ENCODE measurements around the gene EDEM3. TPM values are rescaled to one million over a fixed set of nuclear protein-coding genes. Genes with fewer than 3 reads are reported as not detected.

EDEM3 gene
- total and polyA plus RNA-seq, 2 of the 8 experiments (the other 6 are each of a cell fraction or from before 2014, with no cell fraction given) = 1.6 to 14.0 TPM

- 91% methylated on average over 9 of the region's 9 CpGs; no CpG with 5 or more reads in 1 of the 2 experiments for WGBS, 2 experiments (ENCODE audit: extremely low coverage in 1 of 2, insufficient coverage in 1 of 2, insufficient read length in 1 of 2, insufficient replicate concordance in 2 of 2, low coverage in 1 of 2, low lambda C conversion rate in 2 of 2, missing lambda C conversion rate in 1 of 2)
- Histone ChIP-seq H3K4ac (replicated peaks; ENCODE audit: insufficient read length, low read depth, low read length) (no peak overlapping the region), H2AFZ (ENCODE audit: low read length) (no peak overlapping the region), H2BK20ac (ENCODE audit: low read length) (no peak overlapping the region), H3K4me1 (replicated peaks in 1 of 4; ENCODE audit: control insufficient read depth in 3 of 4, insufficient read depth in 4 of 4, low read length in 3 of 4) (peaks cover 0 to 4% (median 0%) of the 10 kb centered on the region in 4 experiments; a peak in 1 of 7 replicates), H3K79me2 (ENCODE audit: control insufficient read depth in 1 of 2, insufficient read depth in 2 of 2, low read length in 2 of 2) (no peaks in the 10 kb centered on the region), H3K9ac (replicated peaks in 1 of 4; ENCODE audit: extremely low read depth in 1 of 4, low read depth in 3 of 4, low read length in 3 of 4) (no peak overlapping the region), H3K9me3 (ENCODE audit: insufficient read depth in 2 of 2, low read depth in 1 of 2, low read length in 1 of 2) (no peaks in the 10 kb centered on the region), H2BK15ac (ENCODE audit: low read length) (no peak overlapping the region), H3K36me3 (ENCODE audit: control insufficient read depth in 2 of 4, insufficient read depth in 4 of 4, low read length in 3 of 4) (no peaks in the 10 kb centered on the region), H3K27me3 (replicated peaks in 1 of 4; ENCODE audit: control insufficient read depth in 3 of 4, extremely low read depth in 1 of 4, insufficient read depth in 3 of 4, low read length in 3 of 4) (no peaks in the 10 kb centered on the region), H3K27ac (ENCODE audit: low read depth, low read length) (no peak overlapping the region), H3K79me1 (ENCODE audit: low read depth, low read length) (no peaks in the 10 kb centered on the region), H3K4me2 (ENCODE audit: insufficient read depth in 1 of 2, low read depth in 2 of 2, low read length in 2 of 2) (no peak overlapping the region), H3K18ac (ENCODE audit: extremely low read depth, low read length) (no peak overlapping the region), H2BK5ac (ENCODE audit: low read depth, low read length) (no peak overlapping the region), H3K23ac (ENCODE audit: insufficient read length) (no peak overlapping the region), H2BK120ac (replicated peaks; ENCODE audit: low read depth, low read length) (no peak overlapping the region), H2AK5ac (ENCODE audit: low read depth, low read length) (no peak overlapping the region), H3K56ac (replicated peaks; ENCODE audit: insufficient read length, low read depth, low read length) (no peak overlapping the region), H2BK12ac (ENCODE audit: low read depth, low read length) (no peak overlapping the region), H4K8ac (ENCODE audit: extremely low read depth, insufficient read depth, low read length) (no peak overlapping the region), H3K4me3 (ENCODE audit: extremely low read depth in 1 of 4, insufficient read depth in 2 of 4, low read depth in 3 of 4, low read length in 4 of 4) (no peak overlapping the region), H4K5ac (ENCODE audit: insufficient read length, low read depth, low read length) (no peak overlapping the region), H3K14ac (ENCODE audit: insufficient read length) (no peak overlapping the region), H3K23me2 (ENCODE audit: low read depth, low read length) (no peaks in the 10 kb centered on the region), H4K20me1 (replicated peaks in 1 of 2; ENCODE audit: control insufficient read depth in 1 of 2, insufficient read depth in 2 of 2, low read length in 2 of 2) (no peaks in the 10 kb centered on the region), H4K91ac (replicated peaks; ENCODE audit: insufficient read length, low read length) (no peak overlapping the region)
- CTCF ChIA-PET (ENCODE audit: partially characterized antibody) = interaction anchor here (0.6 kb wide), 1 partner anchor 175 kb away, joined by 3 read pairs; no protein-coding TSS in a partner anchor
- FAIRE-seq = no peak
- no peak for DNase-seq (ENCODE audit: low read depth in 1 of 2, low spot score in 2 of 2)
- POLR2A ChIA-PET (ENCODE audit: partially characterized antibody) = no interaction called here
- TF ChIP-seq CBX8 (IDR thresholded peaks at IDR 0.05; ENCODE audit: borderline replicate concordance, low read depth, low read length) = no peak
- no peak for TF ChIP-seq ASH2L (IDR thresholded peaks at IDR 0.05; ENCODE audit: low read length)
- TF ChIP-seq NANOG (IDR thresholded peaks at IDR 0.05; ENCODE audit: insufficient read depth, low read depth, low read length, poor library complexity, severe bottlenecking) = no peak
- TF ChIP-seq SRF (IDR thresholded peaks at IDR 0.05; ENCODE audit: low read depth, low read length) = no peak
- TF ChIP-seq POU5F1 (IDR thresholded peaks at IDR 0.05; ENCODE audit: low read depth, low read length) = no peak
- no peak for TF ChIP-seq SIN3A (conservative IDR thresholded peaks at IDR 0.05 in 1 of 2, IDR thresholded peaks at IDR 0.05 in 1 of 2; ENCODE audit: low read depth in 1 of 2, low read length in 2 of 2)
- TF ChIP-seq POLR2A (IDR thresholded peaks at IDR 0.05; ENCODE audit: control extremely low read depth in 1 of 2, low read depth in 2 of 2, low read length in 2 of 2) = no peak
- no peak for TF ChIP-seq YY1 (IDR thresholded peaks at IDR 0.05; ENCODE audit: low read depth, low read length)
- no peak for TF ChIP-seq MAFK (IDR thresholded peaks at IDR 0.05; ENCODE audit: low read depth, low read length)
- TF ChIP-seq RBBP5 (IDR thresholded peaks at IDR 0.05; ENCODE audit: borderline replicate concordance, low read depth, low read length) = no peak
- no peak for TF ChIP-seq TAF7 (optimal IDR thresholded peaks at IDR 0.05; ENCODE audit: borderline replicate concordance, low read depth, low read length)
Observed at GRCh38 chr1:184790642-184791549, 36.2 kb upstream of the EDEM3 start.

All from H1 (cell line).